Measurements from ENCODE around the gene PTPN2.
A peak's percentile ranks its signal among the peaks of the same experiment; 100 is the strongest.
"Not testable (repeated sequence)": the region's sequence is repeated elsewhere in the genome, so short reads cannot be mapped to it uniquely, and the experiment has no call there.

Gene PTPN2

GRCh38 chr18:12773369-12773768, 110.7 kb downstream of the PTPN2 start:
- no peak for DNase-seq (ENCODE audit: low read depth, low spot score)

- no peak for DNase-seq (ENCODE audit: low read depth, low spot score)
Observed at GRCh38 chr18:12772111-12772510, 111.9 kb downstream of the PTPN2 start.

DNA sequence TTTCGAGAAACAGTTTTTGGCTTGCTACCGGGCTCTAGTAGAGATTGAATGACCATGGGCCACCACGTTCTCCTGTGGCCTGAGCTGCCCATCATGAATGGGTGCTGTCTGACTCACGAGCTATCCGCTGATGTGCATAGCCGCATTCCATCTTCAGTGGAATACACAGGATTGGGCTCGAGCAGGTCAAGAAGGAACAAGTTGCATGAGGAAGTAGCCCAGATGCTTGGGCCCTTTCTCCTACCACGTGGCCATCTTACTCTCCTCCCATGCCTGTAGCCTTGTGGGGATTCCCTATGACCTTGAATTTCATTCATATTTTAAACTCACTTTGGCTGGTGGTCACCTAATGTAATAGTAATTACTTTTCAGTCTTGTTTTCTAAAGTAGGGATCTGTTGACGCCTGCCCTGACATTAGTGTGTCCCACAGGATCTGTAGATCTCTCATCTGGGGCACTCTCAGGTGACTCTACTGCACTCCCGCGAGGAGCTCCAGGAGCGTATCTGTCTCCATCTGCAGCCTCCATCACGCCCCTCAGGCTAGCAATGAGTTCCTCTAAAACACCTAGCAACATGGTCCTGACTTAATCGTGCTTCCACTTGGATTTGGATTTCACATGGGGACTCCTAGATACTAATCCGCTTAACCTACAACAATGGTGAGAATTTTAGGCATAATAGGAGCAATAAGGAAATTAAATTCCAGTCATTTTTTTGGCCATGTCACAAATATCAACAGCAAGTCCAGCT, 113.4 kb downstream of the PTPN2 start:
- DNase-seq (ENCODE audit: low read depth, low spot score), result no peak

DNA sequence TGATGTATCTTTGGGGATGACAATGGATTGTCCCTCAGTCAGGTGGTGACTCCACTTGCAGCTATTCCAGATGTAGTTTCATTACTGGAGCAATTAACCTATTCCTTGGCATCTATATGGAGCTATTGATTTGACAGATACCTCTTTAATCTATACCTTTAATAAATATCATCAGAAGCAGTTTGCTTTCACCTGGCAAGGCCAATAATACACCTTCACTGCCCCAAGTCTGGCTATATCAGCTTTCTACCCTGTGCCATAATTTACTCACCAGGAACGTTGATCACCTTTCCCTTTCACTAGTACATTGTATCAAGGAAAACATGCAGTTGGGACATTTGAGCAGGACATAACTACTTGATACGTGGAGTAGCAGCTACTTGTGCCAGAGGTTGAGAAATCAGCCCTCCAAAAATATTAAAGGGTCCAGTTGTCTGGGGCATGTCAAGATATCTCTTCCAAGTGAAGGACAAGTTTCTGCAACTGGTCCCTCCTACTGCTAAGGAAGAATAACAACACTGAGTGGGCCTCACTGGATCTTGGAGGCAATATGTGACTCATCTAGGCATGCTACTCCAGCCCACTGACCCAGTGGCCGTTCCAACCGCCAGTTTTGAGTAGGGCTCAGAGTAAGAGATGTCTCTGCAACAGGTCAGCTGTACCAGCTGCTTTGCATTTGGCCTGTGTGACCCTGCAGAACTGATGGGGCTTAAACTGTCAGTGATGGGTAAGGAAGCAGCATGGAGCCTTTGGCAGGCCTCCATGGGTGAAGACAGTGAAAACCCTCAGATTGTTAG, 114.2 kb downstream of the PTPN2 start:
- DNase-seq (ENCODE audit: low read depth, low spot score), result no peak

DNA sequence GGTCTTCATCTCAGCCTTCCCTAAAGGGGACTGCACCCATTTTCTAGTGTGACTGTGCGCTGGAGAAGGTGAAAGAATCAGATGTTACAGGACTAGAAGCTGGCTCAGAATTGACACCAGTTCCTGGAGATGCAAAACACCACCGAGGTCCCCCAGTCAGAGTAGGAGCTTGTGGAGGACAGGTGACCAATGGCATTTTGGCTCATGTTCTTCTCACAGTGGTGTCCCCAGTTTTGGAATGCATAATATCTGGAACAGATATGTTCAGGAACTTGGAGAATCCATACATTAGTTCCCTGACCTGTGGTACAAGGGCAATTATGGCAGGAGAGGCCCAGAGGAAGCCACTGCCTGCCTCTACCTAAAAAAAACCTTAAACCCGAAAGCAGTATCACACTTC, 114.9 kb downstream of the PTPN2 start:
- DNase-seq (ENCODE audit: low read depth, low spot score), result no peak

GRCh38 chr18:12768625-12769024, 115.4 kb downstream of the PTPN2 start:
- DNase-seq (ENCODE audit: low read depth, low spot score), result no peak

DNA sequence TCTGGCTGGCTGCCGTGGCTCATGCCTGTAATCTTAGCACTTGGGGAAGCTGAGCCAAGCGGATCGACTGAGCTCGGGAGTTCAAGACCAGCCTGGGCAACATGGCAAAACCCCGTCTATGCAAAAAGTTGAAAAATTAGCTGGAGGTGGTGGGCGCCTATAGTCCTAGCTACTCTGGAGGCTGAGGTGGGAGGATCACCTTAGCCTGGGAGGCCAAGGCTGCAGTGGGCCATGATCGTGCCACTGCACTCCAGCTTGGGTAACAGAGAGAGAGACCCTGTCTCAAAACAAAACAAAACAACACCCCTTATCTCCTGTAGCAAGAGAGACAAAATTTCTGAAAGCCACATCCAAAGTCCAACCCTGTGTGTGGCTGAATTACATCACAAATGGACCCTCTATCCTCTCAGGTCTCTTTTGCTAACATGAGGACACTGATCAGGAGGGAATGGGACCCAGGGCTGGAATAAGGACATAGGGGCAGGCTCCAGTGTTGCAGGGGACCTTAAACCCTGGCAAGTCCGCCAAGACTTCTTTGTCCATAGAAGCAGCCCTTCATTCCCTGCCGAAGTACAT, 116.4 kb downstream of the PTPN2 start:
- DNase-seq (ENCODE audit: low read depth, low spot score), result no peak

DNA sequence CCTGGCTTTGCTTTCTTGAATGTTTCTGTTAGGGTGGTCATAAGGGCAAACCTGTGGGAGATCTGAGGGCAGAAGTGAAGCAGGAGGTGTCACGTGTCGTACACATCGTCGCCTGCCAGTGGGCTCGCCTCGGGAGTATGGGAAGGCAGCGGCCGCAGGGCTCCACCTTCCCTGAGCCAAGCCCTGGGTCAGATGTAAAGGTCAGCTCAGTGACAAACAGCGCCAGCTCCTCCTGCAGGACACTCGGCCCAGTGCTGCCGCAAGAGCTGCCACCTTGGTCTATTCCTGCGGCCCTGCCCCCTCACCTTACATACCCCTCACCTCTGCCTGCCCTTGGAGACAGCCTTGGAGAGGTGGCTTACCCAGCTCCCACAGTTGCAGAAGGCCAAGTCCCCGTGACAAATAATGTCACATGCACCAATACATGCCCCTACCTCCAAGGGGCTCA, 117.0 kb downstream of the PTPN2 start:
- peak; percentile 77 for DNase-seq (ENCODE audit: low read depth, low spot score)

DNA sequence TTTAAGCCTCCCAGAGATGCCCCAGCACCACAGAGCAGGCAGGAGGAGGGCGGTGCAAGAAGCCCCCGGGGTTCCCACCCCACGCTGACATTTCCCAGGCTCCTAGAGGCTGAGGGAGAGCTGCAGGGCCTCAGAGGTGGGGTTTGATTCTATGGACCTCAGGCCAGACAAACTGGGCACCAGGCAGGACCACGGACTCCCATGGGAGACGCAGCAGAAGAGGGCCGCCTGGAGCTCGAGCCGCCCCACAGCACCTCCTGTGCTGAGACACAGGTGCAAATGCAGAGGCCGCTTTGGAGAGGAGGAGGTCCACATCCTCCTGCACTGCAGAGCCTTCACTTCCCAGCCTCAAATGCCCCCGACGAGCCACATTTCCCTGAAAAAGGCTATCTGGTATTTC, 118.5 kb downstream of the PTPN2 start:
- no peak for DNase-seq (ENCODE audit: low read depth, low spot score)

GRCh38 chr18:12765126-12765525, 118.9 kb downstream of the PTPN2 start:
- DNase-seq (ENCODE audit: low read depth, low spot score), result no peak

GRCh38 chr18:12758566-12758965, 125.5 kb downstream of the PTPN2 start:
- not testable (repeated sequence) for DNase-seq (ENCODE audit: low read depth, low spot score)

GRCh38 chr18:12756619-12757239, 127.3 kb downstream of the PTPN2 start:
- DNase-seq (ENCODE audit: low read depth, low spot score), result not testable (repeated sequence)

DNA sequence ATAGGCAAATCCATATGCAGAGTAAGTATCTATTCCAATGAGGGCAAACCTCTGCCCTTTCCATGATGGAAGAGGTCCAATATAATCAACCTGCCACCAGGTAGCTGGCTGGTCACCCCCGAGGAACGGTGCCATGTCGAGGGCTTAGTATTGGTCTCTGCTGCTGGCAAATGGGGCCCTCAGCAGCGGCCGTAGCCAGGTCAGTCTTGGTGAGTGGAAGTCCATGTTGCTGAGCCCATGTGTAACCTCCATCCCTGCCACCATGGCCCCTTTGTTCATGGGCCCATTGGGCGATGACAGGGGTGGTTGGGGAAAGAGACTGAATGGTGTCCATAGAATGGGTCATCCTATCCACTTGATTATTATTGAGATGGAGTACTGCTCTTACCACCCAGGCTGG, 128.4 kb downstream of the PTPN2 start:
- DNase-seq (ENCODE audit: low read depth, low spot score), result not testable (repeated sequence)

DNA sequence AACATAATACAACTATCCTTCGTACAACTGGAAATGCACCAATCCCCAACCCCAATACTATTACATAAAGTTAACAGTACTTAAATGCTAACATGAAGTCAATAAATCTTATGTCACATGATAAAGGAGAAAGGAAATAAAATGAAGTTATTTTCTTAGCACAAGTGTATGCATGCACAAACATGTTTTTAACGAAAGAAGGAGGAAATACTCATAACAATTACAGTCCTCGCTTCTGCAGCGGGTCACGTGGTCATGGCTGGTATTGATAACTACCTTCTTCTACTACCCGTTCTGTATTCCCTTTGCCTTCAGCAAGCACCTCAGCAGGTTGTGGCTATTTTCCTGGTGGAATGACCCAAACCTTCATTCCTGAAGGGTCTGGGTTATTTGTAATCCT, 129.5 kb downstream of the PTPN2 start:
- no peak for DNase-seq (ENCODE audit: low read depth, low spot score)

DNA sequence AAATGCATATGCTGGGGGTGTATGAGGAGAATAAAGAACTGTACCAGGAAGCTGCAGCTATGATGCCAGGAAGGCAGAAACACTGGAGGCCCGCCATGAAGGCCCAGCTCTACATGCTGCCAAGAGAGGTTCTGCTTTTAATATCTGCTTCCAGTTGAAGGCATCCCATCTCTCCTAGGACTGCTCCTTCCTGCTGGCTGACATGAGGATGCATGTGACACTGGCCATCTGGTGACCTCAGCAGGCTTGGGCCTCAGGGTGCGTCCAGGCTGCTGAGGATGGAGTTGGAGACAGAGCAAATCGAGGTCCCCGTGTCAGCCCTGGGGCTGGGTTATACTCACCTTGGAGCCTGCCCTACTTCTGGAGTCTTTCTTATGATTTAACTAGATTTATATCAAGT, 132.1 kb downstream of the PTPN2 start:
- DNase-seq (ENCODE audit: low read depth, low spot score), result no peak

- DNase-seq (ENCODE audit: low read depth, low spot score), result no peak
Observed at GRCh38 chr18:12751503-12751884, 132.5 kb downstream of the PTPN2 start.

GRCh38 chr18:12750715-12751502, 133.1 kb downstream of the PTPN2 start:
- no peak for DNase-seq (ENCODE audit: low read depth, low spot score)

DNA sequence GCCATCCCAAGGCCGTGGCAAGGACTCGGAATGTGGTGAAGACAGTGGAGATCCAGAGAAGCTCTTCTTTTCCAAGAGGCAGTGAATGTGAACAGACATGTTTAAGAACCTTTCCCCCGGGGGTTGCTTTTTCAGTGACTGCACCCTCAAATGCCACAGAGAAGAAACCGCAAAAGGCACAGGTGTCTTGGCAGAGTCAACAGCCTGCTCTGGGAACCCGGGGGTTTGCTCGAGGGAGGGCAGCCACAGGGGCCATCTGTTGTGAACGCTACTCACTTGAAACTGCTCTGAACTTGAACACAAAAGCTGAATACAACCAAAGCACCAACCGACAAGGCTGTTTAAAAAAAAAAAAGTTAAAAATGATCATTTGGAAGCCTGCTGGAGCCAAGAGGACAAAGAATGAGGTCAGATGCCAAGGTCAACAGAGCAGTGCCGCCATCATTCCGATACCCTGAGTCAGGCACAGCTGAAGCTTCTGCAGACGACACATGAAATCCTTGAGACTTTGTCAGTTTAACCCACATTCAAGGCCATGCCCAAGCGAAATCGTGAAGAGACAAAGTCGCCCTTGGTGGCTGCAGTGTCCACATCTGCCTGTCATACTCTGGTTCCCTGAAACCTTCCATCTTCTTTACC, 133.8 kb downstream of the PTPN2 start:
- DNase-seq (ENCODE audit: low read depth, low spot score), result no peak

GRCh38 chr18:12749121-12749520, 134.9 kb downstream of the PTPN2 start:
- no peak for DNase-seq (ENCODE audit: low read depth, low spot score)

- no peak for DNase-seq (ENCODE audit: low read depth, low spot score)
Observed at GRCh38 chr18:12748671-12749070, 135.4 kb downstream of the PTPN2 start.

Measured in iPS DF 19.7 (cell line).